ENCODE measurements around the gene RAB11FIP2. TPM values are rescaled to one million over a fixed set of nuclear protein-coding genes. Genes with fewer than 3 reads are reported as not detected.

Gene RAB11FIP2
- total RNA-seq, 1 experiment from 2014 or later: 18.4 TPM

DNA sequence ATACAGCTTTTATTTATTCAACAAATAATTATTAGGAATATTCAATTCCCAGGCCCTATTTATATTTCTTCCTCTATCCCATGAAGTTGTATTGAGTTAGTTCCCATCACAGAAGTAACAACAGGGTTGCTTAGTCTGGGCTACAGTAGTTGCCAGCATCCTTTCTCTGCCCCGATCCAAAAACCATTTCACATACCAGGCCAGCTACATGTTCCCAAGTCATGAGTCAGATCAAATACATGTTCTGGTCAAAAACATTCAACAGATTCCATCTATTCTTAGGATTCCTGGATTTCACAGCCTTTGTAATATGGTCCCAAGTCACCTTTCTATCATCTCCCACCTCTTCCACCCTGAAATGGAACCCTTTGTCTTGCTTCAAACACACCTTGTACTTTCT, 91.6 kb downstream of the RAB11FIP2 start:
- WGBS (ENCODE audit: extremely low coverage, insufficient read length, low lambda C conversion rate): no CpG with 5 or more reads among the region's 1 CpG
- no peaks in the 10 kb centered on the region for H3K27me3 ChIP-seq (ENCODE audit: insufficient read depth, low read length)
- H4K8ac ChIP-seq (replicated peaks; ENCODE audit: insufficient read length, low read depth, low read length): no peak overlapping the region
- Mint-ChIP-seq H3K4me3 (no peak overlapping the region), H3K36me3 (ENCODE audit: insufficient read depth in 1 of 3, low read depth in 3 of 3) (no peaks in the 10 kb centered on the region), H3K27me3 (ENCODE audit: low read depth) (peaks cover 6% of the 10 kb centered on the region; the same call in 1 of the 2 replicates), H3K4me1 (peaks cover 3 to 5% of the 10 kb centered on the region in 2 experiments; a peak in 2 of 4 replicates), H3K27ac (no peak overlapping the region), H3K9me3 (no peaks in the 10 kb centered on the region)
- no peak overlapping the region for H3K23ac ChIP-seq (ENCODE audit: insufficient read length, low read depth, low read length)
- no peak overlapping the region for H3K4me2 ChIP-seq (ENCODE audit: insufficient read depth, insufficient read length, low read length)
- no peak overlapping the region for H3K4ac ChIP-seq (ENCODE audit: low read depth, low read length)
- H2AK5ac ChIP-seq (ENCODE audit: insufficient read length, low read length): no peak overlapping the region
- no peak overlapping the region for H2BK20ac ChIP-seq (ENCODE audit: low read depth, low read length, poor library complexity, severe bottlenecking)
- no peak for TF ChIP-seq CTCF (conservative IDR thresholded peaks at IDR 0.05)
- H2BK5ac ChIP-seq (ENCODE audit: insufficient read length, low read length): no peak overlapping the region
- H3K9me3 ChIP-seq (ENCODE audit: control insufficient read depth, low read depth, low read length): no peaks in the 10 kb centered on the region
- no peak overlapping the region for H4K91ac ChIP-seq (ENCODE audit: insufficient read length, low read depth, low read length)
- no peak overlapping the region for H2AFZ ChIP-seq (ENCODE audit: low read length)
- no peaks in the 10 kb centered on the region for H3K79me1 ChIP-seq (ENCODE audit: insufficient read depth, low read depth, low read length, poor library complexity, severe bottlenecking)
- no peak overlapping the region for H3K27ac ChIP-seq (ENCODE audit: insufficient read length, low read depth, low read length)
- no peak for DNase-seq
- no peak overlapping the region for H4K5ac ChIP-seq (ENCODE audit: insufficient read length, low read depth, low read length)
- H3K18ac ChIP-seq (ENCODE audit: insufficient read length, low read depth, low read length): no peak overlapping the region
- no peak overlapping the region for H2BK120ac ChIP-seq (ENCODE audit: low read depth, low read length, poor library complexity, severe bottlenecking)
- no peak overlapping the region for H3K56ac ChIP-seq (ENCODE audit: insufficient read length, low read depth, low read length)
- no peak overlapping the region for H2BK12ac ChIP-seq (ENCODE audit: insufficient read length, low read depth, low read length)
- no peak overlapping the region for H2BK15ac ChIP-seq (ENCODE audit: low read depth, low read length)
- no peak overlapping the region for H3T11ph ChIP-seq (ENCODE audit: low read length)
- H3K14ac ChIP-seq (ENCODE audit: insufficient read depth, low read length): no peak overlapping the region
- no peaks in the 10 kb centered on the region for H3K79me2 ChIP-seq (ENCODE audit: insufficient read depth, low read length)
- H3K9ac ChIP-seq (ENCODE audit: extremely low read depth, insufficient read length, low read length): no peak overlapping the region
- no peaks in the 10 kb centered on the region for H3K4me1 ChIP-seq (ENCODE audit: insufficient read depth, low read length)
- H3K23me2 ChIP-seq (ENCODE audit: insufficient read length, low read depth, low read length, poor library complexity, severe bottlenecking): no peaks in the 10 kb centered on the region
- no peaks in the 10 kb centered on the region for H4K20me1 ChIP-seq (ENCODE audit: control insufficient read depth, insufficient read depth, insufficient read length)
